OCI-LY1 (cell line): ENCODE data around the gene SLC12A7.

Experiments used
- H2AFZ ChIP-seq: fragments of 200-600 bp; sonication (generic), shearing (Covaris generic); 2 replicates; pipeline ENCODE4 v1.6.0; 2014; ENCODE audit warnings: antibody characterized with exemption, mild to moderate bottlenecking, low read length
- H3F3A ChIP-seq: fragments of 200-600 bp; sonication (generic), shearing (Covaris generic); 2 replicates; pipeline ENCODE4 v1.6.0; 2014; ENCODE audit warnings: mild to moderate bottlenecking, antibody characterized with exemption, low read length, moderate library complexity; ENCODE audit not compliant: insufficient read depth
- H3K27ac ChIP-seq: fragments of 200-600 bp; sonication (generic); 2 replicates; pipeline ENCODE4 v1.5.1; 2014; ENCODE audit warnings: low read length, mixed run types, mild to moderate bottlenecking, low read depth; ENCODE audit not compliant: poor library complexity, severe bottlenecking
- H3K27me3 ChIP-seq: fragments of 200-600 bp; sonication (generic); 2 replicates; pipeline ENCODE4 v1.6.0; 2014; ENCODE audit warnings: antibody characterized with exemption, mild to moderate bottlenecking, low read length, moderate library complexity; ENCODE audit not compliant: insufficient read depth
- H3K36me3 ChIP-seq: fragments of 200-600 bp; sonication (generic); 2 replicates; pipeline ENCODE4 v1.6.1; 2014; ENCODE audit warnings: mild to moderate bottlenecking, antibody characterized with exemption, low read length, moderate library complexity, mixed read lengths; ENCODE audit not compliant: insufficient read depth
- H3K4me1 ChIP-seq: fragments of 200-600 bp; sonication (generic); 2 replicates; pipeline ENCODE4 v1.5.1; 2014; ENCODE audit warnings: mild to moderate bottlenecking, low read length, moderate library complexity; ENCODE audit not compliant: insufficient read depth, severe bottlenecking
- H3K4me2 ChIP-seq: fragments of 200-600 bp; sonication (generic), shearing (Covaris generic); 2 replicates; pipeline ENCODE4 v1.6.1; 2014; ENCODE audit warnings: low read length
- H3K4me3 ChIP-seq: fragments of 200-600 bp; sonication (generic); 2 replicates; pipeline ENCODE4 v1.5.1; 2014; ENCODE audit warnings: low read length, low read depth, mild to moderate bottlenecking, mixed read lengths; ENCODE audit not compliant: poor library complexity, severe bottlenecking
- H3K79me2 ChIP-seq: fragments of 200-600 bp; shearing (Covaris generic); 2 replicates; pipeline ENCODE4 v1.6.1; 2016; ENCODE audit warnings: mixed run types, low read length, mixed read lengths; ENCODE audit not compliant: insufficient read depth
- H3K9ac ChIP-seq: fragments of 200-600 bp; sonication (generic), shearing (Covaris generic); 2 replicates; pipeline ENCODE4 v1.6.1; 2014; ENCODE audit warnings: mild to moderate bottlenecking, low read length, mixed read lengths
- H3K9me2 ChIP-seq: fragments of 200-600 bp; sonication (generic), shearing (Covaris generic); 2 replicates; pipeline ENCODE4 v1.6.1; 2014; ENCODE audit warnings: low read depth, mild to moderate bottlenecking, low read length, mixed read lengths
- H3K9me3 ChIP-seq: fragments of 200-600 bp; shearing (Covaris generic); 2 replicates; pipeline ENCODE4 v1.6.1; 2014; ENCODE audit warnings: low read length, mixed read lengths
- H4K20me1 ChIP-seq: fragments of 200-600 bp; sonication (generic), shearing (Covaris generic); 2 replicates; pipeline ENCODE4 v1.6.0; 2016; ENCODE audit warnings: mild to moderate bottlenecking, low read length; ENCODE audit not compliant: insufficient read depth
- CTCF ChIP-seq: fragments of 200-600 bp; sonication (generic), shearing (Covaris generic); IDR thresholded peaks from 2 replicates; pipeline ENCODE4 v1.5.1; 2017; ENCODE audit warnings: mild to moderate bottlenecking, antibody characterized with exemption, low read length, moderate library complexity, mixed read lengths
- EZH2 ChIP-seq: fragments of 200-600 bp; sonication (generic), shearing (Covaris generic); IDR thresholded peaks from 2 replicates; pipeline ENCODE4 v1.8.0; 2017; ENCODE audit warnings: borderline replicate concordance, mixed run types, mild to moderate bottlenecking, antibody characterized with exemption, low read length, moderate library complexity, mixed read lengths

The SLC12A7 gene

GRCh38 chr5:1005904-1006655 is 105.8 kb downstream of the SLC12A7 start:
- Histone ChIP-seq H3K36me3 (no peaks in the 10 kb centered on the region), H3K9me3 (no peaks in the 10 kb centered on the region), H3K4me3 (no peak overlapping the region), H2AFZ (no peak overlapping the region), H3K4me2 (no peak overlapping the region), H3K9me2 (no peaks in the 10 kb centered on the region), H3F3A (no peaks in the 10 kb centered on the region), H3K79me2 (no peaks in the 10 kb centered on the region), H3K9ac (no peak overlapping the region), H4K20me1 (no peaks in the 10 kb centered on the region), H3K27ac (no peak overlapping the region), H3K27me3 (no peaks in the 10 kb centered on the region), H3K4me1 (no peaks in the 10 kb centered on the region)
- TF ChIP-seq CTCF: no peak
- no peak for TF ChIP-seq EZH2

DNA sequence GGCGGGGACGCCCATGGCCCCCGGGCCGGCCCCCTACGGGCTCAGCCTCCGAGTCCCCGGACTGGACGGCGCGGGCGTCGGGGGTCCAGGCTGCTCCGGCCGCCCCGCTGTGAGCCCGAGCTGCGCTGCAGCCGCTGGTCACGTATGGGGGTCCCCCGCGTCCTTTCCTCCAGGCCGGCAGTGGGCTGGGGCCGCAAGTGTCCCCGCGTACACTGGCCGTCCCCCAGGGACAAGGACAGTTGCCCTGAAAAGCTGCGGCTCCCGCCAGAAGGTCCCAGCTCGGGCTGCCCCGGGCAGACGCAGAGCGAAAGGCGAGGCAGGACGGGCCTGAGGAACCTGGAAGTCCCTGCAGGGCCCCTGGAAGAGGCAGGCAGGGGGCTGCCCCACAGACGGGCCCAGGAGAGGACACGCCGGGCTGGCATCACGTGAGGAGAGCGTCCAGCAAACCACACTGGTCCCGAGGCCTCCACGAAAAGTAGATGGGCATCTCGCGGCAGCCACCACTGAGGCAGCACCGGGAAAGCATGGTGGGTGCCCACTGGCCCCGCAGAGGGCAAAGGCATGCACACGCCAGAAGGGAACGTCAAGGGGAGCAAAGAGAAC is 106.5 kb downstream of the SLC12A7 start:
- Histone ChIP-seq H3K4me3 (no peak overlapping the region), H4K20me1 (no peaks in the 10 kb centered on the region), H3F3A (no peaks in the 10 kb centered on the region), H3K4me1 (no peaks in the 10 kb centered on the region), H3K9me3 (no peaks in the 10 kb centered on the region), H3K36me3 (no peaks in the 10 kb centered on the region), H3K9me2 (no peaks in the 10 kb centered on the region), H2AFZ (no peak overlapping the region), H3K27me3 (no peaks in the 10 kb centered on the region), H3K27ac (no peak overlapping the region), H3K9ac (no peak overlapping the region), H3K4me2 (no peak overlapping the region), H3K79me2 (no peaks in the 10 kb centered on the region)
- TF ChIP-seq CTCF: no peak
- TF ChIP-seq EZH2: no peak

GRCh38 chr5:1004461-1005248 is 107.2 kb downstream of the SLC12A7 start:
- H3K9me2 ChIP-seq: no peaks in the 10 kb centered on the region
- no peaks in the 10 kb centered on the region for H3K4me1 ChIP-seq
- no peak overlapping the region for H3K4me2 ChIP-seq
- no peaks in the 10 kb centered on the region for H4K20me1 ChIP-seq
- no peak overlapping the region for H3K4me3 ChIP-seq
- H3K79me2 ChIP-seq: no peaks in the 10 kb centered on the region
- no peaks in the 10 kb centered on the region for H3K36me3 ChIP-seq
- no peaks in the 10 kb centered on the region for H3K27me3 ChIP-seq
- no peak for TF ChIP-seq EZH2
- TF ChIP-seq CTCF: no peak
- H2AFZ ChIP-seq: no peak overlapping the region
- H3F3A ChIP-seq: no peaks in the 10 kb centered on the region
- no peak overlapping the region for H3K9ac ChIP-seq
- H3K27ac ChIP-seq: no peak overlapping the region
- no peaks in the 10 kb centered on the region for H3K9me3 ChIP-seq
